ENCODE data around the gene GIT1.

Gene GIT1

DNA sequence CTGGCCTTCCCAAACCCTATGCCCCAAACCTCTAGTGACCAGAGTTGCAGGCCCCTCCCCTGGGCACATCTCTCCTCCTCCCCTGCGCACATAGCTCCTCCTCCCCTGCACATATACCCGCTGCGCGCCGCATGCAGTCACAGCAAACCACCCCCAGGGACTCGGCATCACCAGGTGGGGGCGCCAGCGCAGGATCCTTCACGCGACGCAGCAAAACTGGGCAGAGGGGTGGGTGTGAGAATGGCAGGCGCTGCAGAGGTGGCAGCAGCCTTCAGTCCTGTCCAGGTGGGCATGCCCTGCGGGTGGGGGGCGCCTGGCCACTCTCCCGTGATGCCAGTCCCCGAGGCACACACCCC, 27.7 kb upstream of the GIT1 start:
- FAIRE-seq, result peak; percentile 97
- DNase-seq (ENCODE audit: extremely low spot score, insufficient read length, low read depth), result peak; percentile 74

GRCh38 chr17:29616300-29617048, 27.0 kb upstream of the GIT1 start:
- FAIRE-seq, result no peak
- no peak for DNase-seq (ENCODE audit: extremely low spot score, insufficient read length, low read depth)

- FAIRE-seq, result peak; percentile 87
- peak; percentile 75 for DNase-seq (ENCODE audit: extremely low spot score, insufficient read length, low read depth)
Observed at GRCh38 chr17:29615492-29616299, 26.2 kb upstream of the GIT1 start.

DNA sequence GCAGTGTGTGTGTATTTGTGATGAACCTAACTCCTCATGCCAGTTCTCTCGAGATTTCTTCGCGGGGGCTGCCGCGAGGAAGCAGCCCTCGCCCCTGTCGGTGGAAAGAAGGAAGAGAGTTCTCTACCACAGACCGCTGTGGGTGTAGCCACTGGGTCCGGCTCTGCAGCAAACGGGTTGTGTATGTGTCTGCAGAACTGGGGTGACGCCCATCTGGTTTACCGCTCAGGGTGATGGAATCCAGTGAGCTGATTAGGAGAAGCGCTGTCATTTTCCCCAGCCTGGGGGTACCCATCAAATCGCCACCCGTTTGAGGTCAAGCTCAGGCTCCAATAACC, 25.6 kb upstream of the GIT1 start:
- FAIRE-seq (no peak), DNase-seq (ENCODE audit: extremely low spot score, insufficient read length, low read depth) (no peak)

- FAIRE-seq (no peak), DNase-seq (ENCODE audit: extremely low spot score, insufficient read length, low read depth) (no peak)
Observed at GRCh38 chr17:29614349-29615047, 25.1 kb upstream of the GIT1 start.

DNA sequence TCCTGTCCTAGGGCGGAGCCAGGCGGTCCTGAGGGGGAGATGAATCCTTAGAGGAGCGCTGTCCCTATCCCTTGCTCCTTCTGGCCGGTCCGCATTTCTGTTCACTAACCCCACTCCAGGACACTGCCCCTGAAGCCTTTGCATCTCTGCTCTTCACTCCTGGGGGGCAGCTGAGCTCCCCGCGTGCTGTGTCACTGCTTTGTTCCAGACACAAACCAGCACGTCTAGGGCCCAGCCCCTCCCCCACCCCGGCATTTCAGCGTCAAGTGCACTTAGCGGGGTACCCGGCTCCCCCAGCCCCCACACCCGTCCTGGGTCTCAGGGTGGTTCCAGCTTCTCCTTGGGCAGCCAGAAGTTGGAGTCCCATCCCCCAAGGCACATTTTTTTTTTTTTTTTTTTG, 24.4 kb upstream of the GIT1 start:
- FAIRE-seq, result no peak
- no peak for DNase-seq (ENCODE audit: extremely low spot score, insufficient read length, low read depth)

DNA sequence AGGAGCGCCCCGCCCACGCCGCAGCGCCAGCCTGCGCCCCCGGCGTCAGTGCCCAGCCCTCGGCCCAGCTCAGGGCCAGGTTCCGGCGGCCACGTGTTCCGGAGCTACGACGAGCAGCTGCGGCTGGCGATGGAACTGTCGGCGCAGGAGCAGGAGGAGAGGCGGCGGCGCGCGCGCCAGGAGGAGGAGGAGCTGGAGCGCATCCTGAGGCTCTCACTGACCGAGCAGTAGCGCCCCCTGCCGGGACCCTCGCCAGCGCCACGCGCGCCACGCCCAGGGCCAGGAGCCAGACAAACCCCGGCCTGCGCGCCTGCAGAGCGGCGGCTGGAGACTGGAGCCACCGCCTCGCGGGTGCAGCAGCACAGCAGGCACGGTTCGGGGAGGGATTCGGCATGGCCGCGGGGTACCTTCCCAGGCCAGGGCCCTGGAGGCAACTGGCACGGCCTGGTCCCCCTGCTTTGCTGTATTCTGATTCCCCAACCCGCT, 23.9 kb upstream of the GIT1 start:
- FAIRE-seq, result peak; percentile 73
- no peak for DNase-seq (ENCODE audit: extremely low spot score, insufficient read length, low read depth)

GRCh38 chr17:29612404-29613280, 23.2 kb upstream of the GIT1 start:
- FAIRE-seq (no peak), DNase-seq (ENCODE audit: extremely low spot score, insufficient read length, low read depth) (no peak)

DNA sequence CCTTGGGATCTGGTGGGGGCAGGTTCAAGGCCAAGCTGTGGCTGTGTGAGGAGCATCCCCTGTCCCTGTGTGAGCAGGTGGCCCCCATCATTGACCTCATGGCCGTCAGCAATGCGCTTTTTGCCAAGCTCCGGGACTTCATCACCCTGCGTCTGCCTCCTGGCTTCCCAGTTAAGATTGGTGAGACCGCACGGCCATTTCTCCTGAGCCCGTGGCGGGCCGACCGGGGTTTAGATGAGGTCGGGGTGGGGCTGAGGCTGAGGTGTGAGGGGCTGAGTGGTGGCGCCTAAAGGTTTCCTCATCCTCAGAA, 22.6 kb upstream of the GIT1 start:
- no peak for FAIRE-seq

GRCh38 chr17:29611351-29612093, 22.1 kb upstream of the GIT1 start:
- FAIRE-seq (no peak), DNase-seq (ENCODE audit: extremely low spot score, insufficient read length, low read depth) (no peak)

More for the DNA sequence above, 22.6 kb upstream of the GIT1 start:
- DNase-seq (ENCODE audit: extremely low spot score, insufficient read length, low read depth), result no peak

GRCh38 chr17:29610395-29610794, 20.9 kb upstream of the GIT1 start:
- DNase-seq (ENCODE audit: extremely low spot score, insufficient read length, low read depth) (no peak), FAIRE-seq (no peak)

DNA sequence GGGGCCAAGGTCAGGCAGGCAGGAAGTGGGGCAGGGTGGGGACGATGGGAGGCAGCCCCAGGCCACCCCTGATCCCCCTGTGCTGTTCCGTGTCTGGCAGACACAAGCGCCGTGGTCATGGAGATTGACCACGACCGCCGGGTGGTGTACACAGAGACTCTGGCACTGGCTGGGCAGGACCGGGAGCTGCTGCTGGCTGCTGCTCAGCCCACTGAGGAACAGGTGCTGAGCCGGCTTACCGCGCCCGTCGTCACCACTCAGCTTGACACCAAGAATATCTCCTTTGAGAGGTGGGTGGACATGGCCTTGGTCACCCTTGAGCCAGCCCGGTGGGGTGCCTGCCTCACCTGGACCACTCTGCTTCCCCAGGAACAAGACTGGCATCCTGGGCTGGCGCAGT, 19.5 kb upstream of the GIT1 start:
- no peak for DNase-seq (ENCODE audit: extremely low spot score, insufficient read length, low read depth)
- no peak for FAIRE-seq

DNA sequence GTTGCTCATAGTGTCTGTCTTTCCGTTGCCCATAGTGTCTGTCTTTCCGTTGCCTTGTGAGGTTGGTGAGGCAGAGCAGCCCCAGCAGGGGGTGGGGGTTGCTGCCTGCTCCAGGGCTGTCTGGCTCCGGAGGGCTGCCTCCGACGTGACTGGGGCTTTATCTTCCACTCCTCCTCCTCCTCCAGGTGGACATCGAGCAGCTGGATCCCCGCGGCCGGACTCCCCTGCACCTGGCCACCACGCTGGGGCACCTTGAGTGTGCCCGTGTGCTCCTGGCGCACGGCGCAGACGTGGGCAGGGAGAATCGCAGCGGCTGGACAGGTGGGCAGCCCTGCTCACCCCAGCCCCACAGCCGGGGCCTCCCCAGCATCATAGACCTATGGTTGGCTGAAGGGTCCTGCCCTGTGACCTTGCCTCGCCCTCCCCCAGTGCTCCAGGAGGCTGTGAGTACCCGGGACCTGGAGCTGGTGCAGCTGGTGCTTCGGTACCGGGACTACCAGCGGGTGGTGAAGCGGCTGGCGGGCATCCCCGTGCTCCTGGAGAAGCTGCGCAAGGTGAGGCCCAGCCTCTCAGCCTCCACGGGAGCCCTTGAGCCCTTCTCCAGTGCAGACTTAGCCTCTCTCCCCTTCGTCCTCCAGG, 18.2 kb upstream of the GIT1 start:
- no peak for DNase-seq (ENCODE audit: extremely low spot score, insufficient read length, low read depth)
- FAIRE-seq, result no peak

DNA sequence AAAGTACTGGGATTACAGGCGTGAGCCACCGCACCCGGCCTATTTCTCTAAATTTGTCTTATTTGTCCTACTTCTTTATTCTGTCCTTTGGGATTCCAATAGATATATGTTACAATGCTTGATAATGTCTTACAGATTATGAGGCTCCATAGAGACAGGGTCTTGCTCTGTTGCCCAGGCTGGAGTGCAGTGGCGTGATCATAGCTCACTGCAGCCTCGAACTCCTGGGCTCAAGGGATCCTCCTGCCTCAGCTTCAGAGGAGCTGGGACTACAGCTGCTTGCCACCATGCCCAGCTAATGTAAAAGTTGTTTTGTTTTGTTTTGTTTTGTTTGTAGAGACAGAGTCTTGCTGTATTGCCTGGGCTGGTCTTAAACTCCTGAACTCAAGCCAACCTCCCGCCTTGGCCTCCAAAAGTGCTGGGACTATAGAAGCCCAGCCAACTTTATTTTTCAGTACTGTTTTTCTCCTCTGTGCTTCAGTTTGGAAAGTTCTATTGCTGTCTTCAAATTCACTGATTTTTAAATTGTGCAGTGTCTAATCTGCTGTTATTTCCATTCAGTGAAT, 13.7 kb upstream of the GIT1 start:
- FAIRE-seq (no peak), DNase-seq (ENCODE audit: extremely low spot score, insufficient read length, low read depth) (no peak)

GRCh38 chr17:29597361-29598172, 8.1 kb upstream of the GIT1 start:
- FAIRE-seq, result no peak
- DNase-seq (ENCODE audit: extremely low spot score, insufficient read length, low read depth), result no peak

DNA sequence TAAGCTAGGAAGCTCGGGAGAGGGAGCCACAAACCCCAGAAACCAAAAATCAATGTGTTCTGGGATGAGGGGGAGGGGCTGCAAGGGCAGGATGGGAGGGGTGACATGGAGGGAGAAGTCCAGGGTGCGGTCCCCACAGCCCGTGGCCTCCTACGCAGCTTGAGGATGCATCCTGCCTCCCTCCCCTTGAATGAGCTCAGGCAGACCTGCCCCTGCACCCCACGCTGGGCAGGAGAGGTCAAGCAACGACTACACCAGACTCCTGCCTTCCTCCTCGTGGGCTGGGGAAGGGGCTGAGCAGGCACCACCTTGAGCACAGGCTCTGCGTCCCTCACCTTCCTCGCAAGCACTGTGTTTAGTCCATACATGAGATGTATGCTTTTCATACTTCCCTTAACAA, 7.4 kb upstream of the GIT1 start:
- no peak for DNase-seq (ENCODE audit: extremely low spot score, insufficient read length, low read depth)
- no peak for FAIRE-seq

- DNase-seq (ENCODE audit: extremely low spot score, insufficient read length, low read depth) (no peak), FAIRE-seq (no peak)
Observed at GRCh38 chr17:29595943-29596774, 6.7 kb upstream of the GIT1 start.

All from GM18507 (cell line).